Endodermal cell (in vitro differentiated cells): Measurements from ENCODE around the gene PLA2G2E. TPM values are rescaled to one million over a fixed set of nuclear protein-coding genes. Genes with fewer than 3 reads are reported as not detected.

ENCODE experiments used
- DNase-seq: peaks from one replicate; pipeline ENCODE4 v3.0.0-alpha.2; 2017
- H3K27ac ChIP-seq: 2 replicates; pipeline ENCODE4 v1.5.1; 2013; ENCODE audit warnings: mild to moderate bottlenecking, low read depth, low read length, moderate library complexity
- H3K27me3 ChIP-seq: 2 replicates; pipeline ENCODE4 v1.6.1; 2013; ENCODE audit warnings: mild to moderate bottlenecking, low read length, moderate library complexity; ENCODE audit not compliant: insufficient read depth, control insufficient read depth, poor library complexity, severe bottlenecking
- H3K36me3 ChIP-seq: 2 replicates; pipeline ENCODE4 v1.7.0; 2013; ENCODE audit warnings: mild to moderate bottlenecking, low read length, moderate library complexity; ENCODE audit not compliant: control insufficient read depth, insufficient read depth
- H3K4me1 ChIP-seq: one replicate; pipeline ENCODE4 v1.7.0; 2013; ENCODE audit warnings: low read length; ENCODE audit not compliant: control insufficient read depth, insufficient read depth
- H3K4me3 ChIP-seq: 2 replicates; pipeline ENCODE4 v1.5.1; 2013; ENCODE audit warnings: mild to moderate bottlenecking, low read length, moderate library complexity
- H3K9ac ChIP-seq: 2 replicates; pipeline ENCODE4 v1.6.1; 2013; ENCODE audit warnings: mild to moderate bottlenecking, low read length, moderate library complexity; ENCODE audit not compliant: poor library complexity, severe bottlenecking; ENCODE audit errors: extremely low read depth
- H3K9me3 ChIP-seq: 2 replicates; pipeline ENCODE4 v1.6.1; 2013; ENCODE audit warnings: mild to moderate bottlenecking, low read length, moderate library complexity; ENCODE audit not compliant: control insufficient read depth
- H3K27ac Mint-ChIP-seq: 2 replicates; pipeline ENCODE4 v1.8.0; 2020; ENCODE audit warnings: mixed read lengths
- H3K27me3 Mint-ChIP-seq: 2 replicates; pipeline ENCODE4 v1.8.0; 2021; ENCODE audit warnings: mild to moderate bottlenecking, mixed read lengths; ENCODE audit not compliant: insufficient read depth
- H3K36me3 Mint-ChIP-seq: 2 replicates; pipeline ENCODE4 v1.8.0; 2020; ENCODE audit warnings: low read depth, mixed read lengths
- H3K4me1 Mint-ChIP-seq: 2 replicates; pipeline ENCODE4 v1.8.0; 2020; ENCODE audit warnings: mixed read lengths
- H3K4me3 Mint-ChIP-seq: 2 replicates; pipeline ENCODE4 v1.8.0; 2020; ENCODE audit warnings: mild to moderate bottlenecking, moderate library complexity, mixed read lengths
- H3K9me3 Mint-ChIP-seq: 2 replicates; pipeline ENCODE4 v1.8.0; 2020; ENCODE audit warnings: mild to moderate bottlenecking, mixed read lengths
- WGBS, 2 experiments: methylation state at CpG; one replicate each; pipeline versions ENCODE4 v1.1.5 to v1.1.7; 2013; ENCODE audit warnings: missing lambda C conversion rate in 2 of 2, mixed read lengths in 1 of 2; ENCODE audit not compliant: insufficient coverage in 1 of 2, insufficient read length in 1 of 2; 5-methylcytosine and 5-hydroxymethylcytosine counted together
- total RNA-seq, 2 donors: library from RNA; stranded (reverse); fragmentation: NEBNext Ultra II Directional in 1 of 2; extraction: Animal tissue kit (Norgen Biotek cat#: 25700) in 1 of 2; gene quantifications; 2 replicates in 1 of 2; 3 replicates in 1 of 2; pipeline ENCODE4 v1.2.1, GENCODE V29; 2021
- TF ChIP-seq, protein P1 (sequence below): fragments of 200-600 bp; sonication (generic); conservative IDR thresholded peaks from 2 replicates; pipeline ENCODE4 v1.5.0; 2021; ENCODE audit warnings: antibody characterized with exemption, mild to moderate bottlenecking

The PLA2G2E gene
- total RNA-seq, 2 donors from 2014 or later, result not detected

DNA sequence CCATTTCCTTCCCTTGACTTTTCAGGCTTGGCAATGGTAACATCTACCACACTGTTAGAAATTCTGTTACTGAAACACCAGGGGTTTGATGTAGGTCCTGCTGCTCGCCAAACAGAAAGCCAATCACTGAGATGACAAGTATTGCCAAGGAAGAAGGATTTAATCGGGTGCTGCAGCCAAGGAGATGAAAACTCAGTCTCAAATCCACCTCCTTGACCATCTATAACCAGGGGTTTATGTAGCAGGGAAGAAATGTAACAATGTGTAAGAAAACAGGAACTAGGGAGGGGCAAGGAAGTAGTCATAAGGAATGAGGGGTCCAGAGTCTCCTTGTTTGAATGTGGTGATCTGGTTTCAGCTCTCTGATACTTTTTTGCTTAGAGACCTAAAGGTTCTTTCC lies 30.6 kb upstream of the PLA2G2E start:
- Histone ChIP-seq H3K36me3 (no peaks in the 10 kb centered on the region), H3K4me3 (no peak overlapping the region), H3K27ac (no peak overlapping the region), H3K9ac (no peak overlapping the region), H3K27me3 (peaks cover 60% of the 10 kb centered on the region), H3K4me1 (no peaks in the 10 kb centered on the region), H3K9me3 (peaks cover 27% of the 10 kb centered on the region)
- Mint-ChIP-seq H3K4me3 (no peak overlapping the region), H3K4me1 (peaks cover 16% of the 10 kb centered on the region), H3K36me3 (peaks cover 5% of the 10 kb centered on the region), H3K9me3 (peaks cover 29% of the 10 kb centered on the region), H3K27me3 (peaks cover 57% of the 10 kb centered on the region), H3K27ac (no peak overlapping the region)
- TF ChIP-seq, protein P1, sequence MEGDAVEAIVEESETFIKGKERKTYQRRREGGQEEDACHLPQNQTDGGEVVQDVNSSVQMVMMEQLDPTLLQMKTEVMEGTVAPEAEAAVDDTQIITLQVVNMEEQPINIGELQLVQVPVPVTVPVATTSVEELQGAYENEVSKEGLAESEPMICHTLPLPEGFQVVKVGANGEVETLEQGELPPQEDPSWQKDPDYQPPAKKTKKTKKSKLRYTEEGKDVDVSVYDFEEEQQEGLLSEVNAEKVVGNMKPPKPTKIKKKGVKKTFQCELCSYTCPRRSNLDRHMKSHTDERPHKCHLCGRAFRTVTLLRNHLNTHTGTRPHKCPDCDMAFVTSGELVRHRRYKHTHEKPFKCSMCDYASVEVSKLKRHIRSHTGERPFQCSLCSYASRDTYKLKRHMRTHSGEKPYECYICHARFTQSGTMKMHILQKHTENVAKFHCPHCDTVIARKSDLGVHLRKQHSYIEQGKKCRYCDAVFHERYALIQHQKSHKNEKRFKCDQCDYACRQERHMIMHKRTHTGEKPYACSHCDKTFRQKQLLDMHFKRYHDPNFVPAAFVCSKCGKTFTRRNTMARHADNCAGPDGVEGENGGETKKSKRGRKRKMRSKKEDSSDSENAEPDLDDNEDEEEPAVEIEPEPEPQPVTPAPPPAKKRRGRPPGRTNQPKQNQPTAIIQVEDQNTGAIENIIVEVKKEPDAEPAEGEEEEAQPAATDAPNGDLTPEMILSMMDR, result no peak
- 87 to 100% methylated on average over 1 to 2 of the region's 2 CpGs for WGBS, 2 experiments
- no peak for DNase-seq

DNA sequence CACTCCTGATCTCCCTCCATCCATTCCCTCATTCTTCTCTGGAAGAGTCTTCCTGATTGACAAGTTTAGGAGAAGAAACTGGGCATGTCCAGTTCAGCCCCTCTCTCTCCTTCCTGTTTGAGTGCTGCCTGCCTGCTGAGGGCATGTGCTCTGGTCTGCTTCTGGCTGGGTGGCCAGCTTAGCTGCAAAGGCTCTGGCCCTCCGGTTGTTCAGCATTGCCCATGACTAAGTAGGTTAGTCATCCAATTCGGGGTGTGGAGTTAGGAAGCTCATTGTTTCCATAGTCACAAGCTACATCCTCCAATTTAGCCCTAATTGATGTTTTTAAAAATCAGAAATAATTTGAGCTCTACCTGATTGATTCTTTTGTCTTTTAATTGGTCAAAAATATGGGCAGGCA lies 25.6 kb upstream of the PLA2G2E start:
- H3K36me3 Mint-ChIP-seq, result peaks cover 3% of the 10 kb centered on the region

DNA sequence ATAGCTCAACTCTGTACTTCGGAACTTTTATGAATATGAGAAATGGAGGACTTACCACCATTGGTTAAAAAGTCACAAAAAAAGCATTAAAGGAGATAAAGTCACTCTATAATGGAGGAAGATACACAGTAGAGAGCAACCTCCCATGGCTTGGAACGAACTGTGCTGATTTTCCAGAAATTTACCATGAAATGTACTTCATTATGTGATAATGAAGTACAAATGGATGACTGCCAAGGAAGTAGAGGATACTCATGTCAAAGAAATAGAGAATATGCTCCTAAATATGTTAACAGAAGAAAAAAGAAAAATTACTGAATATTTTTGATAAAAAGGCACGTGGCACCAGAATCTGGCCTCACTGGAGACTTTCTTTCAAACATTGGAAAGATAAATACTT lies 23.6 kb upstream of the PLA2G2E start:
- Mint-ChIP-seq H3K27ac (no peak overlapping the region), H3K27me3 (peaks cover 8% of the 10 kb centered on the region), H3K4me1 (peaks cover 13% of the 10 kb centered on the region), H3K36me3 (no peaks in the 10 kb centered on the region), H3K9me3 (peaks cover 5% of the 10 kb centered on the region), H3K4me3 (no peak overlapping the region)
- Histone ChIP-seq H3K4me1 (peaks cover 9% of the 10 kb centered on the region), H3K4me3 (no peak overlapping the region), H3K36me3 (no peaks in the 10 kb centered on the region), H3K9ac (no peak overlapping the region), H3K27ac (no peak overlapping the region), H3K27me3 (no peaks in the 10 kb centered on the region), H3K9me3 (no peaks in the 10 kb centered on the region)
- no peak for DNase-seq
- WGBS, 2 experiments, result 86 to 100% methylated on average over 2 to 3 of the region's 3 CpGs
- TF ChIP-seq, protein P1, result no peak

More for the DNA sequence above, 25.6 kb upstream of the PLA2G2E start:
- Mint-ChIP-seq H3K27ac (no peak overlapping the region), H3K4me1 (peaks cover 13% of the 10 kb centered on the region), H3K27me3 (peaks cover 22% of the 10 kb centered on the region), H3K9me3 (peaks cover 15% of the 10 kb centered on the region), H3K4me3 (no peak overlapping the region)
- DNase-seq, result no peak
- WGBS, 2 experiments, result 89% methylated on average over 2 of the region's 2 CpGs; no CpG with 5 or more reads in 1 of the 2 experiments
- Histone ChIP-seq H3K27ac (no peak overlapping the region), H3K9ac (no peak overlapping the region), H3K36me3 (no peaks in the 10 kb centered on the region), H3K4me3 (no peak overlapping the region), H3K4me1 (peaks cover 9% of the 10 kb centered on the region), H3K27me3 (peaks cover 19% of the 10 kb centered on the region), H3K9me3 (peaks cover 14% of the 10 kb centered on the region)
- TF ChIP-seq, protein P1, result no peak
